ENCODE data around the gene JADE2.

Gene JADE2

DNA sequence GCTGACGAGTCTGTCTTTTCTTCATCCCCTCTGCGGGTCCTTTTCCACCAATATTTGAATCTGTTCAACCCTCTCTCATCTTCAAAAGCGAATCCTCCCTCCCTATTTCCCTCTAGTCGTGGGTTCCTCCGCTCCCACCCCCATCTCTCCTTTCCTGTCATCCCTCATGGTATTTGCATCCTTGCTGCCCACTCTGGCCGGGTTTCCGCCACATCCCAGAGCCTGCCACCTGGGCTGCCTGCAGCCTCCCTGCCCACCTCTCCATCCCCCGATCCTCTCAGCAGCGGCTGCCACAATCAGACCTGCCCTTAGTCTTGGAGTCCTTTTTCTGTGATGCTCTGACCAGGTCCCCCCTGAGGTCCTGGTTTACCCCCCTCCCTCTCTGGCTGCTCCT lies 44.9 kb downstream of the JADE2 start:
- no peak for DNase-seq (ENCODE audit: low read depth)

DNA sequence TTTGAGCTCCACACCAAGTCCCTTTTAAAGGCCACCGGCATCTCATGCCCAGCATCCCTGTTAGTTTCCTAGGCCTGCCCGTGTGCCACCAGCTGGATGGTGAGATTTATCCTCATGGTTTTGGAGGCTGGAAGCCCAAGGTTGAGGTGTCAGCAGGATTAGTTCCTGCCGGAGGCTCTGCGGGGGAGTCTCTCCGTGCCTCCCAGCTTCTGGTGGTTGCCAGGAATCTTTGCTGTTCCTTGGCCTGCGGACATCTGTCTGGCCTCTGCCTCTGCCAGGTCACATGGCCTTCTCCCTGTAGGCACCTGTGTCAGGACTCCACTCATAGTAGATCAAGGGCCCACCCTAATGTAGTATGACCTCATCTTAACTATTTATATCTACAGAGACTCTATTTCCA lies 45.4 kb downstream of the JADE2 start:
- no peak for DNase-seq (ENCODE audit: low read depth)

GRCh38 chr5:134571693-134572405 lies 46.4 kb downstream of the JADE2 start:
- DNase-seq (ENCODE audit: low read depth): no peak

- no peak for DNase-seq (ENCODE audit: low read depth)
Observed at GRCh38 chr5:134572811-134573210, 47.3 kb downstream of the JADE2 start.

GRCh38 chr5:134574521-134574920 lies 49.1 kb downstream of the JADE2 start:
- DNase-seq (ENCODE audit: low read depth): no peak

GRCh38 chr5:134575316-134575715 lies 49.8 kb downstream of the JADE2 start:
- no peak for DNase-seq (ENCODE audit: low read depth)

GRCh38 chr5:134576386-134577021 lies 51.0 kb downstream of the JADE2 start:
- peak; percentile 37 for DNase-seq (ENCODE audit: low read depth)

DNA sequence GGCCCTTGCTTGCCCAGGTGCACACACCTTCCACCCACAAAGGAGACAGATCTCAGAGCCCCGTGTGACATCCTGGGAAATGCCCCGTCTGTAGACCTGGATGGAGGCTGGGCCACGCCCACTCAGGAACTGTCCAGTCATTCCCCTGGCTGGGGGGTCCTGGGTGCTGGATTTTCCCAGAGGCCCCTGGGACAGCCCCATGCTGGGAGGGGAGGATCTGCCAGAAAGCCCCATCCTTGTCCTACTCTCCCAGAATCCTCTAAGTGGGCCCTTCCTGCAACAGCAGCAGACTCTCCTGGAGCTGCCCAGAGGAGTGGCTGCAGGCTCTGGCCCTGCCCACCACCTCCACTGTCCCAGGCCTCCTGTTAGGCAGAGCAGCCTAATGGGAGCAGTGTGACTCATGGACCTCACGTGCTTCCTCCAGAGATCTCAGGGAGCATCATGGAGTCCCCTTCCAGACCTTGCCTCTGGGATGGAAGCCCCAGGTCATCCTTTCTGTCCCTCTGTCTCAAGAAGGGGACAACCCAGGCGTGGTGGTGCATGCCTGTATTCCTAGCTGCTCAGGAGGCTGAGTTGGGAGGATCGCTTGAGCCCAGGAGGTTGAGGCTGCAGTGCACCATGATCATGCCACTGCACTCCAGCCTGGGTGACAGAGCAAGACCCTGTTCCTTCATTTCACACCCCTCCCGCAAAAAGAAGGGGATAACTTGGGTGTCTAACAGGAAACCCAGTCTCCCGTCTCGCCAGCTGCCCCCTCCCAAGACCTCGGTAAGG lies 51.7 kb downstream of the JADE2 start:
- DNase-seq (ENCODE audit: low read depth): peak; percentile 90

- DNase-seq (ENCODE audit: low read depth): peak; percentile 90
Observed at GRCh38 chr5:134577796-134578577, 52.5 kb downstream of the JADE2 start.

DNA sequence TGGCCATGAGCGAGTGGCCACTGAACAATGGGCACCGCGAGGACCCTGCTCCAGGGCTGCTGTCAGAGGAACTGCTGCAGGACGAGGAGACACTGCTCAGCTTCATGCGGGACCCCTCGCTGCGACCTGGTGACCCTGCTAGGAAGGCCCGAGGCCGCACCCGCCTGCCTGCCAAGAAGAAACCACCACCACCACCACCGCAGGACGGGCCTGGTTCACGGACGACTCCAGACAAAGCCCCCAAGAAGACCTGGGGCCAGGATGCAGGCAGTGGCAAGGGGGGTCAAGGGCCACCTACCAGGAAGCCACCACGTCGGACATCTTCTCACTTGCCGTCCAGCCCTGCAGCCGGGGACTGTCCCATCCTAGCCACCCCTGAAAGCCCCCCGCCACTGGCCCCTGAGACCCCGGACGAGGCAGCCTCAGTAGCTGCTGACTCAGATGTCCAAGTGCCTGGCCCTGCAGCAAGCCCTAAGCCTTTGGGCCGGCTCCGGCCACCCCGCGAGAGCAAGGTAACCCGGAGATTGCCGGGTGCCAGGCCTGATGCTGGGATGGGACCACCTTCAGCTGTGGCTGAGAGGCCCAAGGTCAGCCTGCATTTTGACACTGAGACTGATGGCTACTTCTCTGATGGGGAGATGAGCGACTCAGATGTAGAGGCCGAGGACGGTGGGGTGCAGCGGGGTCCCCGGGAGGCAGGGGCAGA lies 53.3 kb downstream of the JADE2 start:
- no peak for DNase-seq (ENCODE audit: low read depth)

DNA sequence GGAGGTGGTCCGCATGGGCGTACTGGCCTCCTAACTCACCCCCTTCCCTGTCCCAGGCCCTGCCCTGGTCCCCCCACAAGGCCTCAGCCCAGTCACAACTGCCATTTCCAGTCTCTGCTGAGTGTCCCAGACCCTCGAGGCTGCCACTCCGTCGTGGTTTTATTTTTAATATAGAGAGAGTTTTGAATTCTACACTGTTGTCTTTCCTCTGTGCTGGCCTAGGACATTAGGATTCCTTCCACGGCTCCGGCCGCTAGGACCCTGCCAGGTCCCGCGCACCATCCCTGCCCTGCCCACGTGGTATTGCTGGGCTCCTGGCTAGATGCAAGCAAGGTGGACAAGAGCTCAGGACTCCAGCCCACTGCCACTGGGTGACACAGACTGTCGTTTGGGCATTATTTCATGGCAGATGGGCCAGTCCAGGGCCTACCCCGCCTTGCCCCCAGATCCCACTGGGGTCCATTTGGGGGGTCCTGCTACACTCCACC lies 53.9 kb downstream of the JADE2 start:
- no peak for DNase-seq (ENCODE audit: low read depth)

DNA sequence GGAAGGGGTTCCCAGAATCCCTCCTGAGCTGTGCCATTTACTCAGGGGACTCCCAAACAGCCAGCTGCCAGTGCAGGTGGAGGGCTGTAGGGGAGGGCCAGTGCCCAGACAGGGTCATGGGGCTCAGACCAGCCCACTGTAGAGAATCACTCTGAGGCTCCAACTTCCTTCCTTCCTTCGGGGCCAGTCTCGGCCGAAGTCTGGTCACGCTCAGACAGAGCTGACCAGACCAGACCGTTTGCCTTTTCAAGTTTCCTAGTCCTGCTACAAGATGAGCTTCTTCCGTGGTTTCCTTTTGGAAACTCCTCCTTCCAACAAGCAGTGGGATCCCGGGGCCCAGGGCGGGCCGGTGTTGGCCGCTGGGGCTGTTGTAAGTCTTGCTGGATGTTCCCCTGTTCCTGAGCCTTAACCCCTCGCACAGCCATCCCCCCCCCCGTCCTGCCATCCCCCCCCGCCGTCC lies 54.6 kb downstream of the JADE2 start:
- DNase-seq (ENCODE audit: low read depth): no peak

DNA sequence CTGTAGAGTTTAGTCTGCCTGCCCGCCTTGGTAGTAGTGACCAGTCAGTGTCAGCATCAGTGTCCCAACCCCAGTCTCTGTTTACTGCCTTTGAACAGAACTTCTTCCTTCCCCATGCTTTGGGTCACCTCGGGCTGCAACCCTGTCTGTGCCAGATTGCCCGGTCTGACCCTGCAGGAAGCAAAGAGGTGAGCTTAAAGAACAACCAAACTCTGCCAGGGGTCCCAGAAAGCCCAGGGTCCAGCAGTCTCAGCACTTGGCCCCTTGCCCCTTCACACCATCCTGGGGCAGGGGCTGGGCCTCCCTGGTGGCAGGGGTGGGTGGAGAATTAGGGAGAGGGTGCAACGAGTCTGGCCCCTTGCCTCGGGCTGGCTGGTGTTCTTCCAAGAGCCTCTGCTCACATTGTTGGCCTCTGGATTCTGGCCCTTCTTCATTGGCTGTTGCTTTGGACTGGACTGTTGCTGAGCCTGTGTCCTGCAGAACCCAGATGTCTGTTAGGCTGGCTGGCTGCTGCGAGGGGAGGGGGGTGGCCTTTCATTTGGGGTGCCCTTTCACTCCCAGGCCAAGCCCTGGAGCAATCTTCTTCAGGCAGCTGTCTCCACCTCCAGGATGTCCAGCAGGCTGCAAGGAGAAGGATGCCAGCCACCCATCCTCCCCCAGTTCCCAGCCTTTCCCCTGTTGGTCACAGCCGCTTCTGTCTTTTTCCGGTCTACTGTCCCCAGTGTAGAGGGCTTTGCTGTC lies 55.9 kb downstream of the JADE2 start:
- DNase-seq (ENCODE audit: low read depth): no peak

DNA sequence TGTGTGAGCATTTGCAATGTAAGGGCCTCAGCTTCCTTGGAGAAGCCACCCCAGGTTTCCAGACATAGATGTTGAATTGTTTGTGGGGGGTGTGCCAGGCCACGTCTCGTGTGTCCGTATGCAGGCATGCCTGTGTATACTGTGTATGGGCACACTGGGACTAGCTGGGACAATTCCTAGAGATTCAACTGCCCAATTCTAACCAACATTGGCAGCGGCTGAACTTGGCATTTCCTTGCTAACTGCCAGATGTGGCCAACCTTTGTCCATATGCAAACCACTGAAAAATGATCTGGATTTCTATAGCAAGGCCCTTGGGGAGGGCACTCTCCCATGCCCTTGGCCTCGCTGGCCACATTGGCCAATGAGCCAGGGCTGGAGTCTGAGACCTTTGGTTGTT lies 56.8 kb downstream of the JADE2 start:
- no peak for DNase-seq (ENCODE audit: low read depth)

- DNase-seq (ENCODE audit: low read depth): no peak
Observed at GRCh38 chr5:134582941-134583340, 57.5 kb downstream of the JADE2 start.

- DNase-seq (ENCODE audit: low read depth): no peak
Observed at GRCh38 chr5:134583766-134584165, 58.3 kb downstream of the JADE2 start.

DNA sequence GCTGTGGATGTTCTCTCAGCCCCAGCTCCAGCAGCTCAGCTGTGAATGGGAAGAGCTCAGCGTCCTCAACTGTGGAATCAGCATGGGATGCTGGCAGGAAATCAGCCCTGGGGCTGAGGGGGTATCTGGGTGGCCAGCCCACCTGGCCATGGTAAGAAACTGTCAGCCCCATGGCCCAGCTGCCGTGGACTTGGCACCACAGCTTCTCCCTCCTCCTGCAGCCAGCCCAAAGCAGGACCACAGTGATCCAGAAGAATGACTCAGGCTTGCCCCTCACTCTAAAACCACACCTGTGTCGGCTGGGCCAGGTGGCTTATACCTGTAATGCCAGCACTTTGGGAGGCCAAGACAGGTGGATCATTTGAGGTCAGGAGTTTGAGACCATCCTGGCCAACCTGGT lies 59.2 kb downstream of the JADE2 start:
- no peak for DNase-seq (ENCODE audit: low read depth)

DNA sequence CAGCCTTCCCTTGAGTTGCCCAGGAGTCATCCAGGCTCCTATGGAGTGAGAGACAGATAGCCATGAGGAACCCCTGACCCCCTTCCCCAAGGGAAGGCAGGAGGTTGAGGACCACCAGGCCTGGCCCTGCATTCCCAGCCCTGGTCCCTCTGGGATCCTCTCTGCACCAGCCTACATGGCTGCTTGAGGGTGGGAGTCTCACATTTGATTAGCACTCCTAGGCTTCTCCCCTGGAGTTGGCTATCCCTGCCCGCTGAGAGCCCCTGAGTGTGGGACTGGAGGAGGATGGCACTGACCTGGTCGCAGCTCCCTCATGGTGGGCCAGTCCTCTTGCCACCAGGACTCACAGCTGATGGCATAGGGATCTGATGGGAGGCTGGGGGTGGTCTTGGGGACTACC lies 60.5 kb downstream of the JADE2 start:
- DNase-seq (ENCODE audit: low read depth): no peak

DNA sequence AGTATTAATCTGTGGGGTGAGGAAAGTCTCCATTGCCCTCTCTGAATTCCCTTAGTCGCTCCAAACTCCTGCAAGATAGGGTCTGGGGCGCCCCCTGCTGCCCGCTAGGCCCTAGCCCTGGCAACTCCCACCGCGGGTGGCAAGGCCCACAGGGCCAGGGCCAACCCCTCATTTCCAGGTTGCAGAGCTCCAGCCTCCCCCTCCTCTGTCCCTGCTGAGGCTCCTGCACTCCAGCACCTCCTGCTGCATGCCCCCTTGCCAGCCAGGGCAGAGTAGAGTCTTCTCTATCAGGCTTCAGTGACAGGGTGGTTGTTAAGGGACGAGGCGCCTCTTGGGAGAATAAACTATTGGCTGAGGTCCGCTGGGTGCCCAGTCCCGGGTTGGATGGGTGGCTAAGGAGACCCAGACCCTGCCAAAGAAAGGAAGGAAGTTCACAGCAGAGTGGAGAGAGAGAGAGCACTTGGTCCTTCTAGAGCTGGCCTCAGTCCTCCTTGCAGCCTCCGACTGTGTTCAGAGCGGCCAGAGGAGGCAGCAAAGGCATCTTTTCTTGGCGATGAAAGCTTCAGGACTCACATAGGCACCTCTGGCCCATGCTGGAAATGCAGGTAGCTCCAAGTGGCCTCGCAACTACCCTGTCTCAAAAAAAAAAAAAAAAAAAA lies 61.5 kb downstream of the JADE2 start:
- peak; percentile 85 for DNase-seq (ENCODE audit: low read depth)

DNA sequence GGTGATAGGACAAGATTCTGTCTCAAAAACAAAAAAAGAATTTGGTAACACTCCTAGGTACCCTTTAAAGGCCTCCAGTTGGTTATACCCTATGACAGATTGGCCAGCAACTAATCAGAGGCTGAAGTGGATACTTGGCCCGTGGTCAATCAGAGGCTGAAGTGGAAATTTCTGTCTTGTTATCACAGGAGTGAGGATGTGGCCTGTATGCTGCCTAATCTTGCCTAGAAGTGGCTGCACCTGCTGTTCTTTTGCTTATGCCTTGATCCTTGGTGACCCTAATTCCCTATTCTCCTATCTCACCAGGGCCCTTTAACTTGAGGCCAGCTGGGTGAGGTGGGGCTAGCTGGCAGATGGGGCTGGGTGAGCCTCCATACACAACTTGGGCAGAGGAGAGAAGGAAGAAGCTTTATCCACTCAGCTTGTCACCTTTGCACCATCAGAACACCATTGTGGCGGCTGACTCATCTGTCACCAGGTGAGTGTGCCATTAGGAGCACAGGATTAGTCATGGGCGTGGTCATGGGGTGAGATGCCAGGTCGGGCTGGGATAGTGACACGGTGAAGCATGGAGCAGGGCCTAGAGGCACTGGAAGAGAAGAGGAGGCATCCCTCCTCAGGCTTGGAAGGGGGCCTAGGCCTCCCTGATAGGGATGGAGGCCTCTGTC lies 65.7 kb downstream of the JADE2 start:
- DNase-seq (ENCODE audit: low read depth): peak; percentile 46

Measured in ELR (cell line).